ENCODE data around the gene RASL11A. TPM values are rescaled to one million over a fixed set of nuclear protein-coding genes. Genes with fewer than 3 reads are reported as not detected.

Gene RASL11A, protein sequence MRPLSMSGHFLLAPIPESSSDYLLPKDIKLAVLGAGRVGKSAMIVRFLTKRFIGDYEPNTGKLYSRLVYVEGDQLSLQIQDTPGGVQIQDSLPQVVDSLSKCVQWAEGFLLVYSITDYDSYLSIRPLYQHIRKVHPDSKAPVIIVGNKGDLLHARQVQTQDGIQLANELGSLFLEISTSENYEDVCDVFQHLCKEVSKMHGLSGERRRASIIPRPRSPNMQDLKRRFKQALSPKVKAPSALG
- 2.6 to 5.5 TPM (median 4.1 TPM) in 5 replicates for total RNA-seq (2022; extraction: Qiagen RNA extraction; ENCODE audit: low read depth)

DNA sequence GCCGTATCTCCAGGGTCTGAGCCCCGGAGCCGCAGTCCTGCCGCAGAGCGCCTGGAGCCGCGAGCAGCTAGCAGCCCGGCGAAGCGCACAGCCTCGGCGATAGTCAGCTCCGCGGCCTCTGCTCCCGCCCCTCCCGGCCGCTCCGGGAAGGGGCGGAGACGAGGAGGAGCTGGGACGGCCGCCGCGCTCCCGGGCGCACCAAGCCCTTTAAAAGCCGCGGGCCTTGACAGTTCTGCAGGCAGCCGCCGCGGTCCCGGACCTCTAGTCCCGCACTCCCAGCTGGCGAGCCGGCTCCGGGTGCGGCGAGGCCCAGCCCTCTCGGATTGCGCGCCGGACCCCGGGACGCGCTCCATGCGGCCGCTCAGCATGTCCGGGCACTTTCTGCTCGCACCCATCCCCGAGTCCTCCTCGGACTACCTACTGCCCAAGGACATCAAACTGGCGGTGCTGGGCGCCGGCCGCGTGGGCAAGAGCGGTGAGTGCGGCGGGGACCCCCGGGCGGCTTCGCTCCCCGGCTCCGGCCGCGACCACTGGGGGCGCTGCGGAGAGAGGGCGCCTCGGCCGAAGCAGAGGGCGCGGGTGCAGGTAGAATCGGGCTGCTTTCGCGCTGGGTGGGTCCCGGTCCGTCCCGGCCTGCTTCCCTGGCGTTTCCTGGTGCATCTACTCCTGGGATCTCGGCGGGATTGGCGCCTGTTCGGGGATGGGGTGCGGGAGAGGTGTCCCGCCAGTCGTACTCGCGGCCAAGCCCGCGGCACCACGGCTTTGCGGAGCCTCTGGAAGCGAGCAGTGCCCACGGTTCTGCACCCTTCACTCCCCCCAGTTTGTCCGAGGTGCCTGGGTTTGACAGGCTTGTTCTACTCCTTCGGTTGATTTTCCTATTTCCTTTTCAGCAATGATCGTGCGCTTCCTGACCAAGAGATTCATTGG lies at the start of gene RASL11A:
Gene RASL11A (plus strand): TSS at position 237 of the 927 bp plus-strand sequence. CDS start 115 bp downstream, at position 352.

DNA sequence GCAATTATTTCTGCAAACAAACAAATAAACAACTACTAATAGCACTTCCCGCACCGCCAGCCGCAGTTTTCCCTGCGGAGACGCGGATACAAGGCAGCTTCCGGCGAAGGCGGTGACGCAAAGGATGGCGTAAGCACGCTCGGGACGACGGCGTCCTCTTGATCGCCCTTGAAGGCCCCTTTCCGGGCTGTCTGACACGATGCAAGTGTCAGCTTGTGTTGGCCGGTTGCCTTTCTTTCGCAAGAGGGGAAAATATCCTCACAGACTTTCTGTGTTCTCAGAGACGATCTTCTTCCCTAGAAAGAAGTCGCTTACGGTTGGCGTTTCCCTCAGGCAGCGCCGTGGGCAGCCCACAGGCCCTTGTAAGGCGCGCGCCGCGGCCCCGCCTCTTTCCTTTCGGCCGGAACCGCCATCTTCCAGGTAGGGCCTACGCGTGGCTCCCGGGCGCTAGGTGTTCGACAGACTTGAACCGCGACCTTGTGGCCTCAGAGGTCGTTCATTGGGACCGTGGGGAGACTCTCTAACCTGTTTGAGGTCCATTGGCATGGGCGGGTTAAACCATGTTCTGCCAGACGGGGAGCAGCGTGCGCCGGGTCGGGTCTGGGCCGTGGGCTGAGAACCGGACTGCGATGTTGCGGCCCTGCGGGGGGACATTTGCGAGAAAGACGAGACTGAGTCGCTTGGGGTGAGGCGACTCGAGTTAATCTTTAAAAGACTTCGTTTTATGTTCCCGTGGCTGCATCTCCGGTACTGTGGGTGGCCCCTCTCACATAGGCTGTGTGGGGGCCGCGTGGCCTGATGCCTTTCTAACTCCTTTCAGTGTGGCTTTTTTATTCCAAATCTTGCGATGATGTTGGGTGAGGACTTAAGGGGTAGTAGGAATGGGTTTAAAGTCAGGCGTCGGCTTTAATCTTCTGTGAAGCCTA lies 19.2 kb upstream of the RASL11A start, which contains the start of gene RPL21:
Gene RPL21 (plus strand): TSS at position 393 of the 926 bp plus-strand sequence. CDS start 2,219 bp downstream, outside the sequence.

Other genes with a start within 250 kb of the RASL11A start
- gene USP12, start 99.0 kb upstream of the RASL11A start, total RNA-seq (2022; extraction: Qiagen RNA extraction; ENCODE audit: low read depth), result 17.7 to 25.5 TPM (median 21.6 TPM) in 5 replicates
- 1,214 to 1,539 TPM (median 1,306 TPM) in 5 replicates for gene RPL21, start 19.3 kb upstream of the RASL11A start, total RNA-seq (2022; extraction: Qiagen RNA extraction; ENCODE audit: low read depth)
- gene GTF3A, start 153.8 kb downstream of the RASL11A start, total RNA-seq (2022; extraction: Qiagen RNA extraction; ENCODE audit: low read depth), result 85.8 to 105 TPM (median 98.4 TPM) in 5 replicates
- gene MTIF3, start 179.7 kb downstream of the RASL11A start, total RNA-seq (2022; extraction: Qiagen RNA extraction; ENCODE audit: low read depth), result 20.0 to 24.6 TPM (median 21.3 TPM) in 5 replicates